Prostate gland (tissue), 2 donors: ENCODE results near the gene CD226. TPM values are rescaled to one million over a fixed set of nuclear protein-coding genes. Genes with fewer than 3 reads are reported as not detected.
"Not testable (repeated sequence)": the region's sequence is repeated elsewhere in the genome, so short reads cannot be mapped to it uniquely, and the experiment has no call there.

ENCODE experiments used
- DNase-seq: peaks from one replicate; pipeline ENCODE4 v3.0.0-alpha.2; 2019; ENCODE audit warnings: low spot score
- H3K27ac ChIP-seq, 2 donors: fragments of 200-600 bp; sonication (generic); 2 replicates each; pipeline ENCODE4 v1.5.1; 2017 to 2019
- H3K27me3 ChIP-seq: fragments of 200-600 bp; sonication (generic); replicated peaks from 2 replicates; pipeline ENCODE4 v1.5.1; 2019; ENCODE audit not compliant: insufficient read depth
- H3K36me3 ChIP-seq, 2 donors: fragments of 200-600 bp; sonication (generic); 1 replicate in 1 of 2; 2 replicates in 1 of 2; pipeline versions ENCODE4 v1.5.1 to v1.8.1; 2017 to 2019
- H3K4me1 ChIP-seq: fragments of 200-600 bp; sonication (generic); replicated peaks from 2 replicates; pipeline ENCODE4 v1.5.1; 2019
- H3K4me3 ChIP-seq, 2 donors: fragments of 200-600 bp; sonication (generic); 2 replicates each; pipeline ENCODE4 v1.5.1; 2017 to 2019
- H3K9me3 ChIP-seq: fragments of 200-600 bp; sonication (generic); 2 replicates; pipeline ENCODE4 v1.5.1; 2017
- CTCF ChIP-seq, 4 experiments: fragments of 200-600 bp in 2 of 4; fragments of 450-650 bp in 2 of 4; sonication (generic) in 2 of 4; IDR thresholded peaks; 1 replicate in 3 of 4; 2 replicates in 1 of 4; pipeline ENCODE4 v1.5.1; 2016 to 2019; ENCODE audit warnings: antibody characterized with exemption in 4 of 4, mild to moderate bottlenecking in 2 of 4, moderate library complexity in 2 of 4
- POLR2A ChIP-seq: fragments of 450-650 bp; IDR thresholded peaks from one replicate; pipeline ENCODE4 v1.6.1; 2016; ENCODE audit warnings: antibody characterized with exemption, mild to moderate bottlenecking
- POLR2AphosphoS5 ChIP-seq: sonication (generic); formaldehyde crosslinking; IDR thresholded peaks from one replicate; pipeline ENCODE4 v1.6.1; 2017; ENCODE audit warnings: antibody characterized with exemption
- WGBS: methylation state at CpG from one replicate; pipeline ENCODE4 v1.1.5; 2018; 5-methylcytosine and 5-hydroxymethylcytosine counted together
- intact Hi-C: fragments of 100-400 bp; cut with DNase I; formaldehyde crosslinking; loops from one replicate; pipeline ENCODE4 v1.14.2; 2022
- total RNA-seq, 2 donors: library from RNA; depleted of rRNA; stranded (reverse); fragments of >200 nt; gene quantifications; one replicate each; pipeline ENCODE4 v1.1.0, GENCODE V29; 2016

The CD226 gene
- total RNA-seq, 2 donors from 2014 or later: 0.59 to 4.7 TPM

- no peak overlapping the region for H3K4me3 ChIP-seq
- intact Hi-C loops: no loop called here
- H3K27ac ChIP-seq: no peak overlapping the region
- H3K4me1 ChIP-seq: no peaks in the 10 kb centered on the region
- H3K9me3 ChIP-seq: no peaks in the 10 kb centered on the region
- 49% methylated on average over 3 of the region's 3 CpGs for WGBS
- H3K27me3 ChIP-seq: no peaks in the 10 kb centered on the region
- no peaks in the 10 kb centered on the region for H3K36me3 ChIP-seq
- TF ChIP-seq CTCF (IDR thresholded peaks at IDR 0.05) (no peak), POLR2AphosphoS5 (no peak), POLR2A (no peak)
- no peak for DNase-seq
These were observed 33.5 kb upstream of the CD226 start for GRCh38 chr18:69980982-69981804.

- intact Hi-C loops: no loop called here
- H3K27ac ChIP-seq: no peak overlapping the region
- no peaks in the 10 kb centered on the region for H3K27me3 ChIP-seq
- DNase-seq: no peak
- no peak overlapping the region for H3K4me3 ChIP-seq
- WGBS: 78% methylated on average over 4 of the region's 4 CpGs
- no peaks in the 10 kb centered on the region for H3K36me3 ChIP-seq
- no peak for TF ChIP-seq POLR2A
- no peak for TF ChIP-seq POLR2AphosphoS5
- H3K4me1 ChIP-seq: no peaks in the 10 kb centered on the region
- H3K9me3 ChIP-seq: no peaks in the 10 kb centered on the region
These were observed 32.8 kb upstream of the CD226 start for GRCh38 chr18:69980509-69980908.

- 87% methylated on average over 13 of the region's 13 CpGs for WGBS
These were observed 31.4 kb upstream of the CD226 start for GRCh38 chr18:69978732-69979715.

GRCh38 chr18:69975294-69975693, 27.6 kb upstream of the CD226 start:
- H3K9me3 ChIP-seq, DNase-seq, H3K27me3 ChIP-seq, H3K27ac ChIP-seq, intact Hi-C loops, H3K36me3 ChIP-seq, H3K4me3 ChIP-seq, H3K4me1 ChIP-seq: not testable (repeated sequence)
- WGBS: 97% methylated on average over 4 of the region's 4 CpGs

More at GRCh38 chr18:69978732-69979715, 31.4 kb upstream of the CD226 start:
- Histone ChIP-seq H3K36me3 (no peaks in the 10 kb centered on the region), H3K4me3 (no peak overlapping the region), H3K4me1 (no peaks in the 10 kb centered on the region), H3K27ac (no peak overlapping the region), H3K9me3 (no peaks in the 10 kb centered on the region), H3K27me3 (no peaks in the 10 kb centered on the region)
- TF ChIP-seq POLR2AphosphoS5 (no peak), CTCF (IDR thresholded peaks at IDR 0.05) (no peak), POLR2A (no peak)
- intact Hi-C loops: no loop called here
- DNase-seq: no peak

GRCh38 chr18:69974365-69974764, 26.7 kb upstream of the CD226 start:
- Histone ChIP-seq H3K27me3 (no peaks in the 10 kb centered on the region), H3K36me3 (no peaks in the 10 kb centered on the region), H3K9me3 (no peaks in the 10 kb centered on the region), H3K4me3 (no peak overlapping the region), H3K4me1 (no peaks in the 10 kb centered on the region), H3K27ac (no peak overlapping the region)
- DNase-seq: no peak
- WGBS: 44% methylated on average over 1 of the region's 1 CpG
- intact Hi-C loops: no loop called here
- TF ChIP-seq POLR2AphosphoS5 (no peak), POLR2A (no peak), CTCF (IDR thresholded peaks at IDR 0.05) (no peak)
